Vagina (tissue), 2 donors: ENCODE results near the gene NCOA7.

ENCODE experiments used
- POLR2A ChIP-seq, 2 donors: fragments of 450-650 bp; IDR thresholded peaks; one replicate each; pipeline ENCODE4 v1.6.1; 2017; ENCODE audit warnings: antibody characterized with exemption in 2 of 2, mild to moderate bottlenecking in 2 of 2, moderate library complexity in 2 of 2
- TF ChIP-seq, protein P1 (sequence below), 3 experiments: fragments of 450-650 bp in 2 of 3; fragments of 200-600 bp in 1 of 3; sonication (generic) in 1 of 3; IDR thresholded peaks; one replicate each; pipeline ENCODE4 v1.5.1; 2017 to 2019; ENCODE audit warnings: antibody characterized with exemption in 3 of 3, mild to moderate bottlenecking in 2 of 3, moderate library complexity in 2 of 3

DNA sequence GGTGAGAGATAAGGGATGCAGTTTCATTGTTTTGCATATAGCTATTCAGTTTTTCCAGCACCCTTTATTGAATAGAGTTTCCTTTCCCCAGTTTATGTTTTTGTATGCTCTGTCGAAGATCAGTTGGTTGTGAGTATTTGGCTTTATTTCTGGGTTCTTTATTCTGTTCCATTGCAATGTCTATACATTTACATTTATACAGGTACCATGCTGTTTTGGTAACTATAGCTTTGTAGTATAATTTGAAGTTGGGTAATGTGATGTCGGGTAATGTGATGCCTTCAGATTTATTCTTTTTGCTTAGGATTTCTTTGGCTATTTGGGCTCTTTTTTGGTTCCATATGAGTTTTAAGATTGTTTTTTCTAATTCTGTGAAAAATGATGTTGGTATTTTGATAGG is 61.8 kb downstream of the NCOA7 start:
- no peak for TF ChIP-seq POLR2A (IDR thresholded peaks at IDR 0.05)
- TF ChIP-seq, protein P1, sequence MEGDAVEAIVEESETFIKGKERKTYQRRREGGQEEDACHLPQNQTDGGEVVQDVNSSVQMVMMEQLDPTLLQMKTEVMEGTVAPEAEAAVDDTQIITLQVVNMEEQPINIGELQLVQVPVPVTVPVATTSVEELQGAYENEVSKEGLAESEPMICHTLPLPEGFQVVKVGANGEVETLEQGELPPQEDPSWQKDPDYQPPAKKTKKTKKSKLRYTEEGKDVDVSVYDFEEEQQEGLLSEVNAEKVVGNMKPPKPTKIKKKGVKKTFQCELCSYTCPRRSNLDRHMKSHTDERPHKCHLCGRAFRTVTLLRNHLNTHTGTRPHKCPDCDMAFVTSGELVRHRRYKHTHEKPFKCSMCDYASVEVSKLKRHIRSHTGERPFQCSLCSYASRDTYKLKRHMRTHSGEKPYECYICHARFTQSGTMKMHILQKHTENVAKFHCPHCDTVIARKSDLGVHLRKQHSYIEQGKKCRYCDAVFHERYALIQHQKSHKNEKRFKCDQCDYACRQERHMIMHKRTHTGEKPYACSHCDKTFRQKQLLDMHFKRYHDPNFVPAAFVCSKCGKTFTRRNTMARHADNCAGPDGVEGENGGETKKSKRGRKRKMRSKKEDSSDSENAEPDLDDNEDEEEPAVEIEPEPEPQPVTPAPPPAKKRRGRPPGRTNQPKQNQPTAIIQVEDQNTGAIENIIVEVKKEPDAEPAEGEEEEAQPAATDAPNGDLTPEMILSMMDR (IDR thresholded peaks at IDR 0.05) = no peak
